IgD-negative memory B cell (primary cell): ENCODE data around the gene TSPAN4. TPM values are rescaled to one million over a fixed set of nuclear protein-coding genes. Genes with fewer than 3 reads are reported as not detected.

Experiments
- H3K27ac Mint-ChIP-seq, 3 donors: one replicate each; pipeline ENCODE4 v1.8.0; 2020 to 2022; ENCODE audit warnings: mild to moderate bottlenecking in 3 of 3, mixed read lengths in 3 of 3, moderate library complexity in 1 of 3
- H3K27me3 Mint-ChIP-seq: one replicate; pipeline ENCODE4 v1.8.0; 2021; ENCODE audit warnings: mixed read lengths
- H3K36me3 Mint-ChIP-seq: one replicate; pipeline ENCODE4 v1.8.0; 2020; ENCODE audit warnings: mild to moderate bottlenecking, mixed read lengths
- H3K4me1 Mint-ChIP-seq, 3 donors: one replicate each; pipeline ENCODE4 v1.8.0; 2020 to 2022; ENCODE audit warnings: mixed read lengths in 3 of 3, mild to moderate bottlenecking in 1 of 3
- H3K4me3 Mint-ChIP-seq, 4 donors: one replicate each; pipeline ENCODE4 v1.8.0; 2020 to 2022; ENCODE audit warnings: mild to moderate bottlenecking in 4 of 4, mixed read lengths in 4 of 4, moderate library complexity in 3 of 4
- H3K9me3 Mint-ChIP-seq, 3 donors: one replicate each; pipeline ENCODE4 v1.8.0; 2020 to 2021; ENCODE audit warnings: mixed read lengths in 3 of 3, mild to moderate bottlenecking in 1 of 3
- polyA plus RNA-seq: library from polyadenylated mRNA; unstranded; fragments of 300-500 nt; fragmentation: Illumina TruSeq; gene quantifications from one replicate; pipeline ENCODE4 v1.2.3, GENCODE V29; 2021

Gene TSPAN4
- polyA plus RNA-seq, 1 donor from 2014 or later = 2.1 TPM

- Mint-ChIP-seq H3K27me3 (no peaks in the 10 kb centered on the region), H3K4me3 (peak overlapping the region in 1 of 4 donors; percentile 47), H3K36me3 (no peaks in the 10 kb centered on the region), H3K4me1 (no peaks in the 10 kb centered on the region), H3K9me3 (no peaks in the 10 kb centered on the region), H3K27ac (peak overlapping the region in 1 of 3 donors; percentile 16)
Measured at GRCh38 chr11:863910-864827, 21.5 kb downstream of the TSPAN4 start.

GRCh38 chr11:864898-865297 lies 22.2 kb downstream of the TSPAN4 start:
- Mint-ChIP-seq H3K27ac (no peak overlapping the region), H3K9me3 (no peaks in the 10 kb centered on the region)

GRCh38 chr11:865462-866430 lies 23.1 kb downstream of the TSPAN4 start:
- Mint-ChIP-seq H3K27ac (no peak overlapping the region), H3K4me3 (no peak overlapping the region), H3K36me3 (no peaks in the 10 kb centered on the region), H3K9me3 (no peaks in the 10 kb centered on the region), H3K27me3 (no peaks in the 10 kb centered on the region), H3K4me1 (no peaks in the 10 kb centered on the region)

More at GRCh38 chr11:864898-865297, 22.2 kb downstream of the TSPAN4 start:
- Mint-ChIP-seq H3K27me3 (no peaks in the 10 kb centered on the region), H3K4me3 (no peak overlapping the region), H3K4me1 (no peaks in the 10 kb centered on the region), H3K36me3 (no peaks in the 10 kb centered on the region)

- Mint-ChIP-seq H3K4me1 (no peaks in the 10 kb centered on the region), H3K4me3 (no peak overlapping the region), H3K27me3 (no peaks in the 10 kb centered on the region), H3K36me3 (no peaks in the 10 kb centered on the region), H3K27ac (no peak overlapping the region), H3K9me3 (no peaks in the 10 kb centered on the region)
Measured at GRCh38 chr11:866481-866880, 23.8 kb downstream of the TSPAN4 start.

DNA sequence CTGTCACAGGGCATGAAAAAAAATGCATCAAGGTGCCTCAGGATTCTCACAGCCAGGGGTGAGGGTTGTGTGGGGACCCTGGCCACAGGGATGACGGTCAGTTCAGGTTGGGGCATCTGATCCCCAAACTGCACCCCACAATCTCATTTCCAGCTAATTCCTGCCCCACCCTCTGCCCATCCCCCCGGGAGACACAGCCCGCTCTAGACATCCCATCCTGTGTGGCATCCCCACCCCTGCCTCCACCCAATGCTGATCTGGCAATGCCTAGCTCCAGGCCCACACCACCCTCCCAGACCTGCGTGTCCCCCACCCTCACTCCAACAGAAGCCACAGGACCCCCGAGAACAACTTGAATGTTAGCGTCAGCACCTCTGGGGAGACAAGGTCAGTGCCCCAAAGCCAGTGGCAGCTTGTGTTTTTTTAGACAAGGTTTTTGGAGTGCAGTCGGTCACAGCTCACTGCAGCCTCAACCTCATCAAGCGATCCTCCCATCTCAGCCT lies 25.3 kb downstream of the TSPAN4 start:
- Mint-ChIP-seq H3K27me3 (no peaks in the 10 kb centered on the region), H3K9me3 (no peaks in the 10 kb centered on the region), H3K27ac (no peak overlapping the region)

GRCh38 chr11:868394-868793 lies 25.7 kb downstream of the TSPAN4 start:
- Mint-ChIP-seq H3K36me3 (no peaks in the 10 kb centered on the region), H3K27ac (no peak overlapping the region), H3K9me3 (no peaks in the 10 kb centered on the region)

More for the DNA sequence above, 25.3 kb downstream of the TSPAN4 start:
- no peaks in the 10 kb centered on the region for H3K4me1 Mint-ChIP-seq
- H3K4me3 Mint-ChIP-seq = no peak overlapping the region
- H3K36me3 Mint-ChIP-seq = no peaks in the 10 kb centered on the region

DNA sequence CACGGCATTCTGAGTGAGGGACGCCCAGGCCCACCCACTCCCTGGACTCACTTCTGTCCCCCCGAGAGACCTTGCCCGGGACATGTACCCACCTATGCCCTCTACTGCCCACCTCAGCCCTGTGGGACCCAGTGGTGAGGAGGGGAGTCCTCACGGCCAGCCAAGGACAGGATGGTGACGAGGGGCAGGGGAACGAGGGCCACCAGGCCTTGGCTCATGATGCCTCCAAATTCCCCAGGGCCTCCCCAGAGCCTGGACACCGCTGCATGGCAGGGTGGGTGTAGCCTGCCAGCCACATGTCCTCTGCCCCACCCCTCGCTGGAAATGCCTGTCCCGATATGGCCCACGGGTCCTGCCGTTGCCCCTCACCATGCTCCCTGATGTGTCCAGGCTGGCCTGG lies 26.1 kb downstream of the TSPAN4 start:
- no peaks in the 10 kb centered on the region for H3K27me3 Mint-ChIP-seq
- peaks cover under 1% of the 10 kb centered on the region for H3K36me3 Mint-ChIP-seq
- no peak overlapping the region for H3K4me3 Mint-ChIP-seq
- peaks cover 0 to 2% (median 0%) of the 10 kb centered on the region in 3 donors for H3K4me1 Mint-ChIP-seq
- H3K27ac Mint-ChIP-seq = no peak overlapping the region
- H3K9me3 Mint-ChIP-seq = no peaks in the 10 kb centered on the region

More at GRCh38 chr11:868394-868793, 25.7 kb downstream of the TSPAN4 start:
- Mint-ChIP-seq H3K27me3 (no peaks in the 10 kb centered on the region), H3K4me1 (no peaks in the 10 kb centered on the region), H3K4me3 (no peak overlapping the region)

GRCh38 chr11:869399-870126 lies 26.9 kb downstream of the TSPAN4 start:
- H3K27me3 Mint-ChIP-seq = no peaks in the 10 kb centered on the region
- no peaks in the 10 kb centered on the region for H3K9me3 Mint-ChIP-seq
- peaks cover 2% of the 10 kb centered on the region for H3K36me3 Mint-ChIP-seq
- H3K27ac Mint-ChIP-seq = no peak overlapping the region
- peaks cover 0 to 2% (median 0%) of the 10 kb centered on the region in 3 donors for H3K4me1 Mint-ChIP-seq
- H3K4me3 Mint-ChIP-seq = no peak overlapping the region

DNA sequence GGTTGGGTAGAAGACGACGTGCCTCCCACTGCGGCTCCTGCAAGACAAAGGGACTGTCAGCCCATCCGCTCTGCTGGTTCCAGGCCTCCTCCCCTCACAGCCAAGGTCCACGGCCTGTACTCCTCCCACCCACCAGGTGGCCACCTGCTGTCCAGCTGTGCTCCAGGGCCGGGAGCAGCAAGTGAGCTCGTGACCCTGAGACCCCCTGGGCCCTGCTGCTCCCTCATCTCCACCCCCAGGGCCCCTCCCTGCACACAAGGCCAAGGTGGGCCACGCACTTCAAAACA lies 27.4 kb downstream of the TSPAN4 start:
- Mint-ChIP-seq H3K4me3 (no peak overlapping the region), H3K9me3 (no peaks in the 10 kb centered on the region), H3K36me3 (peaks cover 2% of the 10 kb centered on the region), H3K27ac (no peak overlapping the region), H3K4me1 (peaks cover 0 to 2% (median 0%) of the 10 kb centered on the region in 3 donors), H3K27me3 (no peaks in the 10 kb centered on the region)

GRCh38 chr11:870418-870817 lies 27.8 kb downstream of the TSPAN4 start:
- Mint-ChIP-seq H3K4me1 (peaks cover 0 to 2% (median 0%) of the 10 kb centered on the region in 3 donors), H3K27me3 (no peaks in the 10 kb centered on the region), H3K4me3 (no peak overlapping the region), H3K36me3 (peaks cover 3% of the 10 kb centered on the region), H3K9me3 (no peaks in the 10 kb centered on the region), H3K27ac (no peak overlapping the region)

GRCh38 chr11:871472-871871 lies 28.8 kb downstream of the TSPAN4 start:
- Mint-ChIP-seq H3K4me1 (peaks cover 0 to 2% (median 0%) of the 10 kb centered on the region in 3 donors), H3K27ac (no peak overlapping the region), H3K36me3 (peaks cover 5% of the 10 kb centered on the region), H3K4me3 (no peak overlapping the region), H3K27me3 (no peaks in the 10 kb centered on the region), H3K9me3 (no peaks in the 10 kb centered on the region)

GRCh38 chr11:872799-873198 lies 30.1 kb downstream of the TSPAN4 start:
- Mint-ChIP-seq H3K27me3 (no peaks in the 10 kb centered on the region), H3K4me3 (no peak overlapping the region), H3K36me3 (peaks cover 5% of the 10 kb centered on the region), H3K9me3 (no peaks in the 10 kb centered on the region), H3K4me1 (peaks cover 0 to 2% (median 0%) of the 10 kb centered on the region in 3 donors), H3K27ac (no peak overlapping the region)

DNA sequence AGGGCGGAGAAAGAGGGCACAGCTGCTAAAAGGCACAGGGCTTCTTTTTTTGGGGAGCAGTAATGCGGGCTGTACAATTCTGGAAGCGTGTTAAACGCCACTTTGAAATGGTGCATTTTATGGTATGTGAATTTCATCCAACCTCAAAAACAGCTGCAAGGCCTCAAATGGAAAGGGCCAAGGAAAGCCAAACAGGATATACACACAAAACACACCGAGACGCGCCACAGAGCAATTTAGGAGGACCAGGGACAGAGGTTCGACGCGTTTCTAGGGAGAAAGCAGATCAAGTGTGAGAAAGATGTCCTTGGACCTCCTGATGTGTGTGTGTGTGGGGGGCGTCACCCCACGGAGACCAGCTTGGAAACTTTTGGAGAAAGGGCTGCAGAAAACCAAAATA lies 31.1 kb downstream of the TSPAN4 start:
- H3K27ac Mint-ChIP-seq = peak overlapping the region in 1 of 3 donors; percentile 34
- no peaks in the 10 kb centered on the region for H3K27me3 Mint-ChIP-seq
- peaks cover 5% of the 10 kb centered on the region for H3K36me3 Mint-ChIP-seq
- H3K4me3 Mint-ChIP-seq = no peak overlapping the region
- H3K9me3 Mint-ChIP-seq = no peaks in the 10 kb centered on the region
- H3K4me1 Mint-ChIP-seq = peaks cover 0 to 2% (median 0%) of the 10 kb centered on the region in 3 donors

GRCh38 chr11:875203-875602 lies 32.6 kb downstream of the TSPAN4 start:
- Mint-ChIP-seq H3K27me3 (no peaks in the 10 kb centered on the region), H3K27ac (no peak overlapping the region), H3K36me3 (peaks cover 5% of the 10 kb centered on the region), H3K9me3 (no peaks in the 10 kb centered on the region), H3K4me3 (no peak overlapping the region), H3K4me1 (peaks cover 0 to 2% (median 0%) of the 10 kb centered on the region in 3 donors)
